SU-DHL-6 (cell line): ENCODE data around the gene TMEM151A.
A peak's percentile ranks its signal among the peaks of the same experiment; 100 is the strongest.

Experiments
- H2AFZ ChIP-seq: fragments of 200-600 bp; sonication (generic); 2 replicates; pipeline ENCODE4 v1.6.1; 2014; ENCODE audit warnings: low read depth, mild to moderate bottlenecking, moderate library complexity, mixed read lengths, antibody characterized with exemption, low read length; ENCODE audit not compliant: severe bottlenecking
- H3F3A ChIP-seq: fragments of 200-600 bp; shearing (Covaris generic); 2 replicates; pipeline ENCODE4 v1.6.0; 2016; ENCODE audit warnings: antibody characterized with exemption, mild to moderate bottlenecking; ENCODE audit not compliant: insufficient read depth
- H3K27ac ChIP-seq: fragments of 200-600 bp; sonication (generic); 2 replicates; pipeline ENCODE4 v1.5.1; 2016; ENCODE audit warnings: low read depth, mild to moderate bottlenecking, low read length, moderate library complexity, mixed read lengths
- H3K27me3 ChIP-seq: fragments of 200-600 bp; sonication (generic), shearing (Covaris generic); 2 replicates; pipeline ENCODE4 v1.6.0; 2014; ENCODE audit warnings: mild to moderate bottlenecking, low read length
- H3K36me3 ChIP-seq: fragments of 200-600 bp; sonication (generic); 2 replicates; pipeline ENCODE4 v1.6.1; 2014; ENCODE audit warnings: mild to moderate bottlenecking, low read length, mixed read lengths
- H3K4me2 ChIP-seq: fragments of 300-600, 200-600 bp; shearing (Covaris generic), sonication (generic); 2 replicates; pipeline ENCODE4 v1.6.0; 2014; ENCODE audit warnings: low read length, low read depth, mild to moderate bottlenecking; ENCODE audit not compliant: poor library complexity, severe bottlenecking
- H3K4me3 ChIP-seq: fragments of 200-600 bp; sonication (generic); 2 replicates; pipeline ENCODE4 v1.5.1; 2014; ENCODE audit warnings: antibody characterized with exemption, low read length, mild to moderate bottlenecking, mixed read lengths; ENCODE audit not compliant: insufficient read depth, poor library complexity, severe bottlenecking
- H3K79me2 ChIP-seq: fragments of 200-600 bp; sonication (generic); 2 replicates; pipeline ENCODE4 v1.6.1; 2014; ENCODE audit warnings: mild to moderate bottlenecking, low read length, moderate library complexity; ENCODE audit not compliant: insufficient read depth
- H3K9ac ChIP-seq: fragments of 200-600 bp; sonication (generic); 2 replicates; pipeline ENCODE4 v1.7.0; 2014; ENCODE audit warnings: mild to moderate bottlenecking, low read length
- H3K9me2 ChIP-seq: fragments of 200-600 bp; sonication (generic); replicated peaks from 2 replicates; pipeline ENCODE4 v1.6.1; 2014; ENCODE audit warnings: low read length; ENCODE audit not compliant: insufficient read depth
- H3K9me3 ChIP-seq: fragments of 200-600 bp; sonication (generic); 2 replicates; pipeline ENCODE4 v1.6.1; 2014; ENCODE audit warnings: low read length, mixed read lengths; ENCODE audit not compliant: insufficient read depth
- H4K20me1 ChIP-seq: fragments of 200-600 bp; sonication (generic); 2 replicates; pipeline ENCODE4 v1.6.1; 2014; ENCODE audit warnings: low read depth, mild to moderate bottlenecking, antibody characterized with exemption, low read length, moderate library complexity, mixed read lengths
- CTCF ChIP-seq: fragments of 200-600 bp; sonication (generic); IDR thresholded peaks from one replicate; pipeline ENCODE4 v1.5.1; 2017; ENCODE audit warnings: antibody characterized with exemption, mild to moderate bottlenecking, low read length, moderate library complexity; ENCODE audit not compliant: insufficient read depth, poor library complexity, severe bottlenecking
- EZH2phosphoT487 ChIP-seq: fragments of 200-600 bp; sonication (generic), shearing (Covaris generic); conservative IDR thresholded peaks from 2 replicates; pipeline ENCODE4 v1.6.1; 2018; ENCODE audit warnings: mild to moderate bottlenecking, antibody characterized with exemption, low read length, moderate library complexity, mixed read lengths

TMEM151A gene

GRCh38 chr11:66267039-66267378 is 24.7 kb upstream of the TMEM151A start:
- Histone ChIP-seq H3K4me3 (peak overlapping the region; percentile 57), H2AFZ (no peak overlapping the region), H3K79me2 (peaks cover 24% of the 10 kb centered on the region), H3K9me3 (no peaks in the 10 kb centered on the region), H3K9ac (peak overlapping the region; percentile 92; the same call in 1 of the 2 replicates), H3K27ac (no peak overlapping the region), H3K27me3 (no peaks in the 10 kb centered on the region), H3K9me2 (no peaks in the 10 kb centered on the region), H3K4me2 (peak overlapping the region; percentile 90), H3F3A (peaks cover 6% of the 10 kb centered on the region), H4K20me1 (no peaks in the 10 kb centered on the region), H3K36me3 (no peaks in the 10 kb centered on the region)
- no peak for TF ChIP-seq EZH2phosphoT487
- no peak for TF ChIP-seq CTCF

- Histone ChIP-seq H3K27ac (peak overlapping the region; percentile 81), H3K4me3 (peak overlapping the region; percentile 57), H2AFZ (peak overlapping the region; percentile 75), H3K36me3 (no peaks in the 10 kb centered on the region), H3K9me2 (no peaks in the 10 kb centered on the region), H3F3A (peaks cover 6% of the 10 kb centered on the region), H3K4me2 (peak overlapping the region; percentile 90), H3K9me3 (no peaks in the 10 kb centered on the region), H3K79me2 (peaks cover 24% of the 10 kb centered on the region), H3K27me3 (no peaks in the 10 kb centered on the region), H4K20me1 (no peaks in the 10 kb centered on the region), H3K9ac (peak overlapping the region; percentile 92)
- TF ChIP-seq EZH2phosphoT487 (no peak), CTCF (no peak)
These were observed 24.1 kb upstream of the TMEM151A start for GRCh38 chr11:66267379-66268243.

- peaks cover 6% of the 10 kb centered on the region for H3F3A ChIP-seq
- peak within 1 kb of the TSS; percentile 99 for H3K4me3 ChIP-seq
- H3K4me2 ChIP-seq, result peak within 1 kb of the TSS; percentile 90
- no peaks in the 10 kb centered on the region for H3K9me3 ChIP-seq
- TF ChIP-seq EZH2phosphoT487, result no peak
- no peak for TF ChIP-seq CTCF
- H3K9ac ChIP-seq, result peak within 1 kb of the TSS; percentile 92
- peak within 1 kb of the TSS; percentile 81 for H3K27ac ChIP-seq
- H3K36me3 ChIP-seq, result no peaks in the 10 kb centered on the region
- H2AFZ ChIP-seq, result peak within 1 kb of the TSS; percentile 75
- no peaks in the 10 kb centered on the region for H3K9me2 ChIP-seq
- H3K27me3 ChIP-seq, result no peaks in the 10 kb centered on the region
- peaks cover 24% of the 10 kb centered on the region for H3K79me2 ChIP-seq
- no peaks in the 10 kb centered on the region for H4K20me1 ChIP-seq
These were observed 23.3 kb upstream of the TMEM151A start, which contains the start of gene RAB1B for GRCh38 chr11:66268244-66268951. Gene RAB1B (plus strand): TSS chr11:66268639. CDS start chr11:66268680, 41 bp downstream.
